Measurements from ENCODE around the gene GPATCH11.

Gene GPATCH11

DNA sequence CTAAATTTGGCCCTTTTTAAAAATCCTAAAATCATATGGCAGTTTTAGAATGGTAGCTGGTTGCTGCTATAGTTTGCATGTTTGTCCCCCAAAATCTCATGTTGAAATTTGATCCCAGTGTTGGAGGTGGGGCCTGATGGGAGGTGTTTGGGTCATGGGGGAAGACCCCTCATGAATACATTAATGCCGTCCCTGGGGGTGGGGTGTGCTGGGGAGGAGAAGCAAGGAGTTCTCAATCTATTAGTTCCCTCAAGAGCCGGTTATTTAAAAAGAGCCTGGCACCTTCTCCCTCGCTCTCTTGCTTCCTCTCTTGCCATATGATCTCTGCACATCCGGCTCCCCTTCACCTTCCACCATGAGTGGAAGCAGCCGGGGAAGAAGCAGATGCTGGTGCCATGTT is 20.8 kb downstream of the GPATCH11 start:
- DNase-seq (ENCODE audit: low read depth) = no peak

DNA sequence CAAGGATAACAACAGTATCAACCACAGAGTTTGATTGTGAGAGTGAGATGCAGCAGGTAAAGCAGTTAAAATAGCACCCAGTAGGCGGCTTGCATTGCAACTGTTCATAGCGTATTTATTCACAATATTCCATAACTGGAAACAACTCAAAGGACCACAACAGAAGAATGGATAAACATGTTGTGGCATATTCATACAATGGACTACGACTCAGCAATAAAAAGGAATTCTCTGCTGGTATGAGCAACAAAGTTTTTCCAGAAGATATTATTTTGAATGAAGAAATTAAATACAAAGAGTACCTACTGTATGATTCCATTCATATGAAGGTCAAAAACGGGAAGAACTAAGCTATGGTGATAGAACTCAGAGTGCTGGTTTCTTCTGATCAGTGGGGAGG is 25.2 kb downstream of the GPATCH11 start:
- DNase-seq (ENCODE audit: low read depth) = no peak

DNA sequence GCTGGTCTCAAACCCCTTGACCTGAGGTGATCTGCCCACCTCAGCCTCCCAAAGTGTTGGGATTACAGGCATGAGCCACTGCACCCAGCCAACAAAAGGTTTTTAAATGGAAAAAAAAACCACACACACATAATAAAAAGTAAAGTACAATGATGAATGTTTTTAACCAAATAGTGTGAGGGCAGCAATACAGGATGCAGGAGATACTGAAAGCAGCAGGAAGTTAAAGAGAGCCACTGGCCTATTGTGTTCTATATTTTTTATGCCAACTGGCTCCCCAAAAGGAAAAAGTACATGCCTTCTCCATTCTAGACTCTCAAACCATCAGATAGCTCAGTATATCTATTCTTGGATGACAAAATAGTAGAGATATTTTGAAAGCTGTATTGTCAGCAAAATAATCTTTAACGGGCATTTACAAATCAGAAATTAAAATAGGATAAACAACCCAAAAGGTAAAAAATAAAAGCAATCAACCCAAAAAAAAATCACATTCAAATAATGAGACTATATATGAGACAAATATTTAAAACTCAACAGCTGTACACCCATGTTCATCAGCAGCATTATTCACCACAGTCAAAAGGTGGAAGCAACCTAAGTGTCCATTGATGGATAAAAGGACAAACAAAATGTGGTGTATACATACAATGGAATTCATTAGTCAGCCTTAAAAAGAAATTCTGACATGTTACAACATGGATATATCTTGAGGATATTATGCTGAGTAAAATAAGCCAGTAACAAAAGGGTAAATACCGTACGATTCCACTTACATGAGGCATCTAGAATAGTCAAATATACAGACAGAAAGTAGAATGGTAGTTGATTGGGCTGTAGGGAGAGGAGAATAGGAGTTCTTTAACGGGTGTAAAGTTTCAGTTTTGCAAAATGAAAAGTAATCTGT is 26.2 kb downstream of the GPATCH11 start:
- DNase-seq (ENCODE audit: low read depth) = no peak

DNA sequence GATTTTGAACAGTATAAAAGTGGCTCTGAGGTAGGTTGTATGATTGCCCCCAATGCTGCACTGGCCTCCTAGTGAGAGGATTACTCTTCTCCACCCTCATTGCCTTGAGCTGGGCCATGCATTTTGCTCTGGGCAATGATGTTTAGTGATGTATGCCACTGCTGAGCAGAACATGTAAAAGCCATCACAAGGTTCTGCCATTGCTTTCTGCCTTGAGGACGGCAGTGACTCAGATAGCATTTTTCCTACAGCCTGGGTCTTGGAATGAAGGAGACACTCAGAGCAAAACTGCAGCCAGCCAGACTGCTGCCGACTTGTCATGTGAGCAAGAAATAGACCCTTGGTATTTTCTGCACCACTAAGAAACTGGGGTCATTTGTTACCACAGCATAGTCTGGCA is 27.6 kb downstream of the GPATCH11 start:
- no peak for DNase-seq (ENCODE audit: low read depth)

DNA sequence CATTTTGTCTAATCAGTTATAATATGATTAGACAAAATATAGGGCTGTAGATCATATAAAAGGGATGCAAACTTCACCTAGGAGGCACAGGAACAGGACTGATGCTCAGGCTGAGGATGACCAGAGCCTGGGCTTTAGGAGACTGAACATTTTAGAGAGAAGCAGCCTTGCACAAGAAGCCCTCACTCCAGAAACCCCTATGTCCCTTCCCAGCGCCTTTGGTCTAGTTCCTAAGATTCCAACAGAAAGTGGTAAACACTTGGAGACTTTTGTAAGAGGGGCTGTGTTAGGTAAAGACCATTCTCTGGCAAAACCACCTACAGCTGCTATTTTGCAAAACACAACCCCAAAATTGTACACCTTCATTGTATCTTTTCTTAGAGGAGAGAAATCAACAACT is 33.2 kb downstream of the GPATCH11 start:
- DNase-seq (ENCODE audit: low read depth) = no peak

DNA sequence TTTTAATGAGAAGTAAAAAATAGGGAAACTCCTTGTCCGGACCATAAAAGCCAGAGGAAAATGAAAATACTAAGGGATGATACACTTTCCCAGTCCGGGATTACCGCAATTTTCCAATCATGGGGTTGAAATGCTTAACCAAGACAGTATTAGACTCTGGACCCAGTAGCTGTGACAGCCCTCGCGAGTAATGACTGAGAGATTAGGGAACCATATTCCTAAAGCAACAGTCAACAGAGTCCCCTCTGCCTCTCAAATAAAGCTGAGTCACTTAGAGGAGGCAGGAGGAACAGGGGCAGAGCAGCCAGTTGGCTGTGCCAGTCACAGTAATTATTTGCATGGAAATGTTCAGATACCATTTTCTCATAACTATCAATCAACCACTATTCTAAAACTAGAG is 34.8 kb downstream of the GPATCH11 start:
- no peak for DNase-seq (ENCODE audit: low read depth)

DNA sequence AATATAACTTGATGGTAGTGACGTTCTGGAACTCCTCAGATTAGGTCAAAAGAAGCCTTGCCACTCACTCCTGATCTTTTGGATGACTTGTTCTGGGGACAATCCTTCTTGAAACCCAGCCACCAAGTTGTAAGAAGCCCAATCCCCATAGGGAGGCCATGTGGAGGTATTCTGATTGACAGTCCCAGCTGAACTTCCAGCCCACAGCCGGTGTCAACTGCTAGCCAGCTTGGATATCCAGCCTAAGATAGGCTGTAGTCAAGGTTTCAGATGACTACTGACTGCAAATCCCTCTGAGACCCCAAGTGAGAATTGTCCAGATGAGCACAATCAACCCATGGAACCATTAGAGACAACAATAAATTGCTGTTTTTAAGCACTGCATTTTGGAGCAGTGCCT is 41.1 kb downstream of the GPATCH11 start:
- no peak for DNase-seq (ENCODE audit: low read depth)

DNA sequence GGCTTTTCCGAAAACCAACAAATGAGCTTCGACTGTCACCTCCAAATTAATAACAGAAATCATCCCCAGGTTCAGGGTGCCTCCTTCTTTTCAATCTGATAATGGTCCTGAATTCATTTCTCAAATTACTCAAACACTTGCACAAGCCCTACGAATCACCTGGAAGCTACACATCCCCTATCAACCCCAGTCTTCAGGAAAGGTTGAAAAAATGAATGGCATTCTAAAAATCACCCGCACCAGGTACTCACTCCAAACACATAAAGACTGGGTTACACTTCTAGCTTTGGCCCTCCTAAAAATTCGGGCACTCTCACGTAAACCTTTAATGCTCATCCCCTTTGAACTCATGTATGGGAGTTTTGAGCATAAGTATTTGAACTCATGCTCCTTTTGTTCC is 48.6 kb downstream of the GPATCH11 start:
- no peak for DNase-seq (ENCODE audit: low read depth)

DNA sequence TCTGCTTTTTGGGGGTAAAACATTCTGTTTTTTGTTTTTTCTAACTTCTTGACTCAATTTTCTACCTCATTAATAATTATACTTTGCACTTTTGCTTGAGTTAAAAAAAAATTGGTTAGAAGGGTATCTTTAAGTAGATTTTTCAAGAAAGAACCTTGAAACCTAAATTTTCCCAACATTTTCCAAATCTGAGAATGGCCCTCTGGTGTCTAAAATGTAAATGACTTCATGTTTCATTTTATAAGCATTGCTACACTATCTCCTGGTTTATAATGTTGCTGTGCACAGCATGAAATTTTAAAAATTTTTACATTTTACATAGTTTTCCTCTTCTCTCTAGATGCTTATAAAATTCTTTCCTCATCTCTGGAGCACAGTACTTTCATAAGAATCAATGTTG is 58.2 kb downstream of the GPATCH11 start:
- no peak for DNase-seq (ENCODE audit: low read depth)

DNA sequence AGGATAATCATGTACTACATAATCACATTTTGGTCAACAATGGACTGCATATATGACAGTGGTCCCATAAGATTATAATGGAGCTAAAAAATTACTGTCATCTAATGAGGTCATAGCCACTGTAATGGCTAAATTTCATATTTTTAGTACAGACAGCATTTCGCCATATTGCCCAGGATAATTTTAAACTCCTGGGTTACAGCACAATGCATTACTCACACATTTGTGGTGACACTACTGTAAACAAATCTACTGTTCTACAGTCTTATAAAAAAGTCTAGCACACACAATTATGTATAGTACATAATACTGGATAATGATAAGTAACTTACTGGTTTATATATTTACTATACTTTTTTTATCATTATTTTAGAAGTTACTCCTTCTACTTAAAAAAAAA is 59.7 kb downstream of the GPATCH11 start:
- no peak for DNase-seq (ENCODE audit: low read depth)

DNA sequence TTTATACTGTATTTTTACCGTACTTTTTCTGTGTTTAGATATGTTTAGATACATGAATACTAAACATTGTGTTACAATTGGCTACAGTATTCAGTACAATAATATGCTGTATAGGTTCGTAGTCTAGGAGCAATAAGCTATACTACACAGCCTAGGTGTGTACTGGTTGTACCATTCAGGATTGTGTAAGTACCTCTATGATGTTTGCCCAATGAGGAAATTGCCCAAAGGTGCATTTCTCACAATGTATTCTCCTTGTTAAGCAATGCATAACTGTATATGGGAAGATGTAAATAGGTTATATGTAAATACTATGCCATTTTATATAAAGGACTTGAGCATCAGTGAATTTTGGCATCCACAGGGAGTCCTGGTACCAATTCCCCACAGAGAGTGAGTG is 61.7 kb downstream of the GPATCH11 start:
- no peak for DNase-seq (ENCODE audit: low read depth)

DNA sequence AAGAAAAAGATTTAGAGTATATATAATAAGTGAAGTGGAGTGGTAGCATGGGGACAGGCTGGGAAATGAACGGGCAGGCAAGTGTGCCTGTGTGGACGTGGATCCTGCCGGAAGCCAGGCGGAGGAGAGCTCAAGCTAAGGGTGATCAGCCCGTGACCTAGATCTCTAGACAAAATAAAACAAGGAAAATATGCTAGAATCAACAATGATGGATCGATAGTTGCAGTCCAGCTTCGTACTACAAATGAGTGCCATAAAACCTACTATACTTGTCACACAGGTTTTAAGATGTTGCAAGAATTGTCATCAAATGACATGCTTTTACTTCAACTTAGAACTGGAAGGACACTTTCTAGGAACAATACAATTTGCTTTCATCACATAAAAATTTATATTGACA is 64.0 kb downstream of the GPATCH11 start:
- no peak for DNase-seq (ENCODE audit: low read depth)

Data from T follicular helper cell (primary cell).